Measurements from ENCODE around the gene HOXA6.

DNA sequence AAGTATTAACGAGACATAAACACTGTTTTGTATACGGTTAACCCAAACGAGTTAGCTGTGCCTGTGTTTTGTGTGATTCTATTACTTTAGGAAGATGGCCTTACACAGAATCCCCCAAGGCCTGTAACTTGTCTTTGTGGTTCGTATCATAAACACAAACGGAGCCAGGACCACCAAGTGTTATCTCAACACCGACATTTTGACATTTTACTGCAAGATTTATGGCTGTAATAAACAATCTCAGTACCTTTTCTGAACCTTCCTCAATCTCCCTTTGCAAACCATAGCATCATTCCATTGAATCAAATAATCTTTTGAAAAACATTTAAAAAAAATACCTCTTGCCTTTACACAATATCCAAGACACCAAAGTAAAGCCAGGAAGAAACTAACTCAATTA is 14.6 kb downstream of the HOXA6 start:
- TF ChIP-seq, protein P1, sequence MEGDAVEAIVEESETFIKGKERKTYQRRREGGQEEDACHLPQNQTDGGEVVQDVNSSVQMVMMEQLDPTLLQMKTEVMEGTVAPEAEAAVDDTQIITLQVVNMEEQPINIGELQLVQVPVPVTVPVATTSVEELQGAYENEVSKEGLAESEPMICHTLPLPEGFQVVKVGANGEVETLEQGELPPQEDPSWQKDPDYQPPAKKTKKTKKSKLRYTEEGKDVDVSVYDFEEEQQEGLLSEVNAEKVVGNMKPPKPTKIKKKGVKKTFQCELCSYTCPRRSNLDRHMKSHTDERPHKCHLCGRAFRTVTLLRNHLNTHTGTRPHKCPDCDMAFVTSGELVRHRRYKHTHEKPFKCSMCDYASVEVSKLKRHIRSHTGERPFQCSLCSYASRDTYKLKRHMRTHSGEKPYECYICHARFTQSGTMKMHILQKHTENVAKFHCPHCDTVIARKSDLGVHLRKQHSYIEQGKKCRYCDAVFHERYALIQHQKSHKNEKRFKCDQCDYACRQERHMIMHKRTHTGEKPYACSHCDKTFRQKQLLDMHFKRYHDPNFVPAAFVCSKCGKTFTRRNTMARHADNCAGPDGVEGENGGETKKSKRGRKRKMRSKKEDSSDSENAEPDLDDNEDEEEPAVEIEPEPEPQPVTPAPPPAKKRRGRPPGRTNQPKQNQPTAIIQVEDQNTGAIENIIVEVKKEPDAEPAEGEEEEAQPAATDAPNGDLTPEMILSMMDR (IDR thresholded peaks at IDR 0.05) = no peak
- no peak for TF ChIP-seq POLR2A (IDR thresholded peaks at IDR 0.05)

Measured in esophagus squamous epithelium (tissue), 4 donors.